Measurements from ENCODE around the gene BTAF1. TPM values are rescaled to one million over a fixed set of nuclear protein-coding genes. Genes with fewer than 3 reads are reported as not detected.

Gene BTAF1
- total RNA-seq, 1 experiment from 2014 or later = 16.6 TPM

DNA sequence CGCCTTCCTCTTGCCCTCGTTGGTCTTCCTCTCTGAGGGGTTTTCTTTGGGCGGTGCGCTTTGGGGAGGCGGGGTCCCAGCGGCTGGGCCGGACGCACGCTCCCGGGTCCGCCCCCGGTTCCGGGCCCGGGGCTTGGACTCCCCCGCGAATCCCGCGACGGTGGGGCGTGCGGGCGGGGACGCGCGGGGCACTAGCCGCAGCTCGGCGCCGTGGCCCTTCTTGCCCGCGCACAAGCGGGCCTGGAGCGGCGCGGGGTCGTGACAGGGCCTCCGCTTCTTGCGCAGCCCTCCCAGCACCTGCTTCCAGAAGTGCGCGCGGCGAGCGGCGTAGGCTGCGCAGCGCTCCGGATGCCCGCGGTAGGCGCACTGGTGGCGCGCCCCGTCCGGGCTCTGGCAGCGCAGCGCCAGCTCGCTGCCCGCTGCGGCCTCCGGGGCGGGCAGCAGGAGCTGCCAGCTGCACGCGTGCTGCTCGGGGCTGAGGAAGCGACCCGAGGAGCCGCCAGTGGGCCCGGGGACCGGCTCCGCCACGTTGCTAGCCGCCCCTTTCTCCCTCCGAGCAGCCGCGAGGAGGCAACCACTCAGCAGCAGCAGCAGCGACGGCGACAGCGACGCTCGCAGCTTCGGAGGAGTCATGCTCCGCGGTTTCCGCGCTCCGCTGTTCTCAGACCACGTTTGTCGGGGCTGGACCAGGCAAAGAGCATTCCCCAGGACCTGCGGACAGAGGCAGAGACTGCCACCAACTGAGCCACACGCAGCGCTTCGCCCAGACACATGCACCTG is 15.0 kb upstream of the BTAF1 start:
- DNase-seq (ENCODE audit: low read depth) = peak; percentile 83

DNA sequence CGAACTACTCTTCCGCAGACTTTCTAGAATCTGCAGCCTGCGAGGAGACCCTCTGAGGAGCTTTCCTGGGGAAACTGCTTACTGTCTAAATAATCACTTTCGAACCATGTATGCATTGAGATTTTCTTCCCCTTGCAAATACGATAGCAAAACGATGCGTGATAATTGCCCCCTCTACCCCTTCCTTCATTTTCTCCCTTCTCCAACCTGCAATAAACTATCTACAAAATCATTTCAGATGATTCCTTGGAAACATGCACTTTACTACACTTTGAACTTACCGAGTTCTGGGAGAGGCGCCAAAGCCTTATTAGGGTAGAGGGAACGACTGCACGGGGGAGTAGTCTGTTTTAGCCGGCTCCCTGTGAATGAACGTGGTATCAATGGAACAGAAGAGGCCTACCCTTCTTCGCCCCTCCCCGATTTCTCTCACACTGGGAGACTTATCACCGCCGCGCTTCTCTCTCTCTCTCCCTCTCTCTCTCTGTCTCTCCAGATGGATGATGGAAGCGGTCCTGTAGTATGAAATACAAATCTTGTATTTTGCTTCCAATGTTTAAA is 14.4 kb upstream of the BTAF1 start, which contains the start of gene FGFBP3:
FGFBP3 (minus strand) TSS at position 370 of the 561 bp plus-strand sequence. CDS start 517 bp downstream, outside the sequence.
- peak; percentile 62 for DNase-seq (ENCODE audit: low read depth)

DNA sequence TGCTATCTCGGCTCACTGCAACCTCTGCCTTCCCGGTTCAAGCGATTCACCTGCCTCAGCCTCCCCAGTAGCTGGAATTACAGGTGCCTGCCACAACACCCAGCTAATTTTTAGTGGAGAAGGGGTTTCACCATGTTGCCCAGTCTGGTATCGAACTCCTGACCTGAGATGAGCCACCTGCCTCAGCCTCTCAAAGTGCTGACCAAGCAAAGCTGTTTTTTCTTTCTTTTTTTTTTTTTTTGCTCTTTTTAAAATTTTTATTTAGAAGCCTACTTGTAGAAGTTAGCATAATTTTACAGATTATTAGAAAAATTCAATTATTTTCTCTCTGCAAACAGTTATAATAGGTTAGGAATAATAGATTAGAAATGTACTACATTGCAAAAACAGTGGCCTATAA is 13.1 kb upstream of the BTAF1 start:
- no peak for DNase-seq (ENCODE audit: low read depth)

DNA sequence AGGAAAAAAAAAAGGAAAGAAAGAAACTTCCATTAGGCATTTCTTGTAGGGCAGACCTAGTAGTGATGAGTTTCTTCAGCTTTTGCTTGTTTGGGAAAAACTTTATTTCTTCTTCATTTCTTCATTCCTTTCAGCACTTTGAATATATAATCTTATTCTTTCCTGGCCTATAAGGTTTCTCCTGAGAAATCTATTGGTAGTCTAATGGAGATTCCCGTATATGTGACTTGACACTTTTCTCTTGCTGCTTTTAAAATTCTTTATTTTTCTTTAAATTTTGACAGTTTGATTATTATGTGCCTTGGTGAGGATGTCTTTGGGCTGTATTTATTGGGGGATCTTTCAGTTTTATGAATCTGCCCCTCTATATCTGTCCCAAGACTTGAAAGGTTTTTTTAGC is 3.9 kb upstream of the BTAF1 start:
- DNase-seq (ENCODE audit: low read depth) = no peak

DNA sequence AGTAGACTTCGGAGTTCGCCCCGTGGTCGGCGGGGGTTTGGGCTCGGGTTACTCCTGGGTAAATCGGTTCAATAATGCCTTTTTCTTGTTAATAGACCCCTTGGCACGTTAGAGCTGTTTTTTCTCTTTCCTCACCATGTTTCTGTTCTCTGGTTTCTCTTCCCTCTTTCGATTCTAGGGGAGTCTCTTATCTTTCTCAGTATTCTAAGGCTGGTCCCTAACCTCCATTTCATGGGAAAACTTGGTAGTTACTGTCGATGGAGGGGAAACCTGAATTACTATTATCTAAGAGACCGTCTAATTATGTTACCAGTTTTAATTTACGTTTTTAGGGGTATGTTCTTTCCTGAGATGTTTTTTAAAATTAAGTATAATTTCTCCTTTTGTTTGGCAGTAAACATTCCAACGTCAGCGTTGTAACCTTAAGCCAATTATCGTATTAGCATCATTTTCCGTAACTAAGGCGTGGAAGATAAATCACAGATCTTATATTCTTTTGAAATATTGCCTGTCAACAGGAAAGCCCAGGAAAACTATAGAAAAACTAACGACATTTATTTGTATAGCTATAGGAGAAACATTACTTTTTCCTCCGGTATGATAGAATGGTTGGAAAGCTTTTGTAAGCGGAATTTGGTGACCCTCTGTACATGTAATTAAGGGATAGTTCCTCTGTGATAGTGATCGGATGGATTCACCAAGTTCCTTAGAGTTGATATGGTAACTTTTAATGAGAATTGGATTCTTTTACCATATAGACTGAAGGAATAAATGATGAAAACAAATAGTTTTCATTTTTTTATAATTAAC is 847 bp downstream of the BTAF1 start:
- DNase-seq (ENCODE audit: low read depth) = peak; percentile 25

DNA sequence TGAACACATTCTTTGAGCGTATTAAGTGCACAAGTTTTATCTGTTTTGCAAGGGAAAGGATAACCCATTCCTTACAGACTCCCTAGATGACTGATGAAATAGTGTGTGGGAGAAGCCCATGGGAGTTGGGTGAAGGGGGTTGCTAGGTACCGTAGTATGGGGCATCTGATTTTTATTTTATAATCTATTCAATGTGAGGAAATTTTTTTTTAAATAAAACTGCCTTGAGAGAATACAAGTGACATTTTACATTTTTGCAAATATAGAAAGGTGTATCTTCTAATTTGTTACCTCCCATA is 1.4 kb downstream of the BTAF1 start:
- DNase-seq (ENCODE audit: low read depth) = no peak

DNA sequence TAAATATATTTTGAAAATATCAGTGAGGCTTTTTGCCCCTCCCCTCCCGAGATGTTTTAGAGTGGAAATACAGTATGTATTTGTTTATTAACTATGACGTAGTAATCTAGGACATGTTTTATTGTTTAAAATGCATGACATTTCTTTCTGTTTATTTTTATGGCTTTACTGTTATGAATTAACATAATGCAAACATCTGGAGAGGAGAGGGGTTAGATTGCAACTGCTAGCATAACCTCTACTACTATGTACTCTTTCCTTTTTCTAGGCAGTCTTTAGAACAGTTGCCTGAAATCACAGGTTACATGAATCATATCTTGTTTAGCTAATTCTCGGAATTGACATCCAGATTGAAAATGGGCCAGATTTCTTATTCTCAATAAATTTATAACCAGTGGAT is 7.4 kb downstream of the BTAF1 start:
- DNase-seq (ENCODE audit: low read depth) = no peak

DNA sequence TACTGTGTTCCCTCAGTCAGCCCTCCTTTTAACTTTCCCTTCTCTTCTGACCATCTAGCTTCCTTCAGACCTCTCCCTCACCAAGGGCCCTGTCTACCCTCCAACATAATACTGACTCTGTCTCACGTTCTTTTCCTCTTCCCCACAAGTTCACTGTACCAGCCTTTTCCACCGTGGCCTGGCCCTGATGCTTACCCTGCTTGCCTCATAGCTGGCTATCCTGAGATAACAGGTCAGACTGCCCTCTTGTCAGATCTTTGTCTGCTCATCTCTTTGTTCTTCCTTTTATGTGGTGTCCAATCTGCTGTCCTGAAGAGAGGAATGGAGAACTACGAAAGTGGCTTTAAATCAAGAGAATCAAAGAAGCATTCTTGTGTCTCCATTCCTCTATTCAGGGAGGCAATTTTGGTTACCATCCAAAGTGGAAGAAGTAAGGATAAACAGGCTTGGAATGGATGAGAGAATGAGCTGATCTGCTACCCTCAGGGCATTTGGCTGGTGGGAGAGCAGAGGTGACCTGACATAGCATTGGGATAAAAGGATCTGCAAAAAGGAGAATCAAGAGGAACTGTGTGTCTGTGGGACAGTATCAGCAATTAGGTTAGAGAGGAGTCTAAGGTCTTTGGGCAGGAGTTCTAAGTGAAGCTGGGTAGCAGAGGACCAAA is 8.1 kb downstream of the BTAF1 start:
- peak; percentile 74 for DNase-seq (ENCODE audit: low read depth)

DNA sequence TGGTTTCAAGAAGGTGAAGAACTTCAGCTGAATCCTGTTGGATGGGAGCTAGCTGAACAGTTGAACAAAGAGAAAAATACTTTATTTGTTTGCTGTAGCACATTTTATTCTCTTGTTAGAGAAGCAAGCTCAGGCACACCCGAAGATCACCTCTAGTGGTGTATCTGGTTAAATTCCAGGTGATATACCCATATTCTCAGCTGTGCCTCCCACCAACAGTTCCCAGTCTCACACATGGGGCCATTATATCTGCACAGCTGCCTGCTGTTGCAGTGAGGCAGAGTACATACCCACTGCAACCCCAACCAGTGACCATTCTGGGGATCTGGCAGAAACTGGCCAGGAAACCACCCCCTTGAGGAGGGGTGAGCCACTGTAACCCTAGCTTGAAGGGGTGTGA is 9.2 kb downstream of the BTAF1 start:
- no peak for DNase-seq (ENCODE audit: low read depth)

DNA sequence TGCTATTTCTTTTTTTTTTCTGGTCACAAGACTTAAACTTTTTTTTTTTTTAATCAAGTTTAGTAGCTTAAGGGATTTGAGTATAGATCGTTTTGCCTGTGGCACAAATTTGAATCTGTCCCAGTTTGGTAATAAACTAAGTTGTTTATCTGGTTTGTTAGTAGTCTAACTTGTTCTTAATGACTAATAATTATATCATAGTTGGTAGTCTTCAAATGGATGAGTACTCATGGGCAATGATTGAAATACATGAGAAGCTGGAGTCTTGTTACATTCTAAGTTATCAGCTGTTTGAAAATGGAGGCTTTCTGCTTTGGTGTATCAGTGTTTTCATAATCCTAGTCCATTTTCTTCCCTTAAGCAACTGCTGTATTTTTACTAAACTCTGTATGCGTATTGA is 12.3 kb downstream of the BTAF1 start:
- peak; percentile 15 for DNase-seq (ENCODE audit: low read depth)

DNA sequence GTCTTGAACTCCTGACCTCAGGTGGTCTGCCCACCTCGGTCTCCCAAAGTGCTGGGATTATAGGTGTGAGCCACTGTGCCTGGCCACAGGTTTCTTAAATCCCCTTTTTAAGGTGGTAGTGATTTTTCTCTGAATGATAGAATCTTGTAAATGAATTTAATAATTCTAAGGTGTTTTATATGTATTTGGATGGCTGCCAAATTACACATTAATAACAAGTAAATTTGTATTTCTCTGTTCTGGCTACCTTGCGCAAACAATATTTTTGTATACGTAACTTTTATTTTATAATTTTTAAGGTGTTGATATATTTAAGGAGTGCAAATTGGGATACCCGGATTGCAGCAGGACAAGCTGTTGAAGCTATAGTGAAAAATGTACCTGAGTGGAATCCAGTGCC is 16.1 kb downstream of the BTAF1 start:
- DNase-seq (ENCODE audit: low read depth) = no peak

DNA sequence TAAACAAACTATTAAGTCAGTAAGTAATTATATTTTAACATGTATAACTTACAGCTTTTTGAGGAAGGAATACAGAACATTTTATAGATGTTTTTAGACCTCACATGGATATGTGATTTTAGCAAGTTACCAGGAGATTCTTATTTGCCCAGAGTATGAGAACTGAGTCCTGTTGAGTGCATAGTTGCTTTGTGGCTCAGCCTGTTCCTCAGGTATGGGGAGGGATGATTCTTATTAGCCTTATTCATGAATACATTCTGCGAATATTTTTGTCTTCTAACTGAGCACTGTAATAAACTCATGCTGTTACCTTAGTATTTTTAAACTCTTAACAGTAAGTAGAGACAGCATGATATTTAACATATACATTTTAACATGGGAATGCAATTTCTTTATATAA is 17.9 kb downstream of the BTAF1 start:
- DNase-seq (ENCODE audit: low read depth) = no peak

DNA sequence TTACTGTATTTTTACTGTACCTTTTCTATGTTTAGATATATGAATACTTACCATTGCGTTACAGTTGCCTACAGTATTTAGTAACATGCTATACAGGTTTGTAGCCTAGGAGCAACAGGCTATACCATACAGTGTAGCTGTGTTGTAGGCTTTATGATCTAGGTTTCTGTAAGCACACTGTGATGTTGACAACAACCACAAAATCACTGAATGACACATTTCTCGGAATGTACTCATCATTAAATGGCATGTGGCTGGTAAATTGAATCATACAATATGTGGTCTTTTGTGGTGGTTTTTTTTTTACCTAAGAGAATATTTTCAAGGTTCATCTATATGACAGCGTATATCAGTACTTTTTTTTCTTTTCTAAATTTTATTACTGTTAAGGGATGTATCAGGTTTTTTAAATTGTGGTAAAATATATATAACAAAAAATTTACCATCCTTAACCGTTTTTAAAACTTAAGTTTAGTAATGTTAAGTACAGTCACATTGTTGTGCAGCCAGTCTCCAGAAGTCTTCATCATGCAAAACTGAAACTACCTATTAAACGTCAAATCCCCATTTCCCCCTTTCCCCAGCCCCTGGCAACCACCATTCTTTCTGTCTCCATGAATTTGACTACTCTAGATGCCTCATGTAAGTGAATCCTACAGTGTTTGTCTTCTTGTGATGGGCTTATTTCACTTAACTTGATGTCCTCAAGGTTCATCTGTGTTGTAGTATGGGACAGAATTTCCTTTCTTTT is 21.5 kb downstream of the BTAF1 start:
- peak; percentile 72 for DNase-seq (ENCODE audit: low read depth)

DNA sequence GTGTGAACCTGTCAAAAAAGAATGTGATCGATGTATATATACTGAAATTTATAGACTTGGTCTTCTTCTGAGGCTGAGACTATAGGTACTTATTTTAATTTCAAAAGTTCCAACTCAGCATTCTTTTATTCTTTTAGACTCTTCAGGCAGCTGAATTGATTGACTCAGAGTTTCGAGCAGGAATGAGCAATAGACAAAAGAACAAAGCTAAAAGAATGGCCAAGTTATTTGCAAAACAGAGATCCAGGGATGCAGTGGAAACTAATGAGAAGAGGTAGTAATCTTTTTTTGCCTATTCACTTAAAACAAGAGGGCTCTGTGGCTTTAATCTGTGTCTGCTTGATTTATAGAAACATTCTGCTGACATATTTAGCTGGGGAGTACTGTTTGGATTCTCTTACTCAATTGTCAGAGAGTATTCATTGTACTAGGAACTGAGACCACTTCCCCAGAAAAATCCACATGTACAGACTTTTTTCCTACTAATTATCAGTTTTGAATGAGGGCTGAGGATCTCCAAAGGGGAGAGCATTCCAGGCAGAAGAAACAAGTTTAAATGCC is 30.1 kb downstream of the BTAF1 start:
- no peak for DNase-seq (ENCODE audit: low read depth)

DNA sequence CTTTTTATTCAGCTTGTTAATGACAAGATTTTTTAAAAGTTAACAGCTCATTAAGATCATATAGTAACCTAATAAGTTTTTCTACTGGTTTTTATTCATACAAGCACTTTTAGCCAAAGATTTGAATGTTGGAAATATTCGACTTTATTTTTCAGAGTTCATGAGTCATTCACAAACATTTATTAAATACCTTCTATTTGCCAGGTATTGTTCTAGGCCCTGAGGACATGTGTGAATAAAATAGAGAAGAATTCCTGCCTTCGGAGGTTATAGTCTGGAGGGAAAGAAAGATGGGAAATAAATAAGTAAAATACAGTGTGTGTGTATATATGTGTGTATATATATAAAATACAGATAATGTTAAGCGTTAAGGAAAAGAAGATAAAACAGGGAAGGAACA is 31.5 kb downstream of the BTAF1 start:
- peak; percentile 21 for DNase-seq (ENCODE audit: low read depth)

DNA sequence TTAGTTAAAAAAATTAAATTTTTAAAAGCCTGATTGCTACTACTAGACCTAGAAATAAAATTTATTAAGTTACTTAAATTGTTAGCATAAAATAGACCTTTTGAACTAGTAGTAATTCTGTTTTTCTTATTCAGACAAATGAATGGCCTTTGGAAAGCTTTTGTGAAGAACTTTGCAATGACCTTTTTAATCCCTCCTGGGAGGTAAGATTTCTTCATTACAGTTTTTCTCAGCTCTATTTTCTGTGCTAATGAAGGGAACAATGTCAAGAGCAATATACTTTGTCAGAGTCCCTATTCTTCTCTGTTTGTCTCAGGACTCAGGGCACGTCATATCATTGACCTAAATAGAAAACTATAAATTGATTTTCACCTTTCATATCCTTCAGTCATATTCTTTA is 33.5 kb downstream of the BTAF1 start:
- no peak for DNase-seq (ENCODE audit: low read depth)

DNA sequence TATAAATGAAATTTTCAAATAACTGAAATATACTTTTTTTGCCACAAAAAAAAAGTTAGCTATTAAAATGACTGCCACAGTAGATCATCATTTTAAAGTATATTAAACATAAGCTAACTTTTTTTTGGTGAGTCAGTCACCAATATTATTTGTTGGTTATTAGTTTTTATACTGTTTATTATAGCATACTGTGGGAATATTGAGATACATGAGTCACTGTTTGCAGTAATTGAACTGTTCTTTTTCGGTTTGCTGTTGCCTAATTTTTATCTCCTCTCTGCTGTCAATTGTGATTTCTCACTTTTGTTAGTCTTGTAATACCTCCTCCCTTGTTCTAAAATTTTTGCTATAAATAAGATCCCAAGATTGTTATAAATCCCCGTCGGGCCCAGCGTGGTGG is 45.7 kb downstream of the BTAF1 start:
- no peak for DNase-seq (ENCODE audit: low read depth)

DNA sequence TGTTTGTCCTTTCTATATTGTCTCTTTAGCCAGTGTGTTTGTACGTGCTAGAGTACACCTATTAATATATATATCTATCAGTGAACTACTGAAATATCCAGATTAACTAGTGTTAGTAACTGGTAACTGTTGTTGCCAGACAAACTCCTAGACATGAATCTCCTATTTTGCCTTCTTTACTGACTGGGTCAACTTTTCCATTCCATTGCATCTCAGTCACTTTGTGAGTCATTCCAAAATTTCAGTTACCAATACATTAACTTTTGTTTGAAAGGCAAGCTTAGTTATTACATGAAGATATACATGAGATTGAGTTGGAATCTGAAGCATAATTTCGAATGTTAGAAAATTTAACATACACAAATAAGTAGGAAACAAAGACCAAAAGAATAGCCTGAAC is 51.4 kb downstream of the BTAF1 start:
- peak; percentile 59 for DNase-seq (ENCODE audit: low read depth)

DNA sequence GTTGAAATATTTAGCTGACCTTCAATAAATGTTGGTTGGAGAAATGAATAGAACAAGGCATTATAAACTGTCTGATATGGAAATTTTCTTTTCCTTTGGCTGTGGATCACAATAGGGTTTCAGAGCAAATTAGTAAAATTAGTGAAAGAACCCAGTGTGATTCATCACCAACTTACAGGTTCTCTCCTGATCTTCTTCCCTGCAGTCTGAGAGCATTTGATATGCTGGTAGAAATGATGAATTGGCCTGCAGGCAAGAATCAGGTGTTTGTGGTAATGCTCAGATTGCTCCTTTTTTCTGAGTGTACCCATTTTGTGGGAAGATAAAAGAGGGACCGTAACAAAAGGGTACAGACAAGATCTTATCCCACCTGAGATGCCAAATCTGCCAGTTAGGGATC is 51.9 kb downstream of the BTAF1 start:
- peak; percentile 17 for DNase-seq (ENCODE audit: low read depth)

DNA sequence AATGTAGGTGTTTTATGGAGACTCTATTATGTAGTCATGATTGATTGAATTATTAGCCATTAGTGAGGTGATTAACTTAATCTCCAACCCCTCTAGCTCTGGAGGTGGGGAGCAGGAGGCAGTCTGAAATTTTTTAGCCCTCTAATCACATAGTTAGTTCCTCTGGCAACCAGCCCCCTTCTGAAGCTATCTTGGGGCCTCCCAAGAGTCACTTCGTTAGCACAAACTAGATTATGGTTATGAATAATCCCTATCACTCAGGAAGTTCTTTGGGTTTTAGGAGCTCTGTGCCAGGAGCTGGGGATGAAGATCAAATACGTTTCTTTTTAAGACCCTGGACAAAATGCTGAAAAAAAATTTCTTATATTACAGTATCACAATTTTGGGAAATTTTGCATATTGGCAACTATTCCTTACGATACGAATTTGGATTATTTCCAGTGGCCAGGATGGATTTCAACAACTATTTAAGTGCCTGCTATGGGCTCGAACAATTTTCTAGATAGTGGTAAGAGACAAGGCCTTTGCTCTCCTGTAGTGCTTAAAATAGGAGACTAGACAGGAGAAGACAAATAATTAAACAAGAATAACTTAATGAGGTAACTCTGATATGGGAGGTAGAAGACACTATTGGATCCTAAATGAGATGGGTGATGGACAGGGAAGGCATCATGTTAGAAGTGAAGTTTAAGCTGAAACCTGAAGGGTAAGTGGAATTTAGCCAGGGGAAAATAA is 52.9 kb downstream of the BTAF1 start:
- DNase-seq (ENCODE audit: low read depth) = no peak

DNA sequence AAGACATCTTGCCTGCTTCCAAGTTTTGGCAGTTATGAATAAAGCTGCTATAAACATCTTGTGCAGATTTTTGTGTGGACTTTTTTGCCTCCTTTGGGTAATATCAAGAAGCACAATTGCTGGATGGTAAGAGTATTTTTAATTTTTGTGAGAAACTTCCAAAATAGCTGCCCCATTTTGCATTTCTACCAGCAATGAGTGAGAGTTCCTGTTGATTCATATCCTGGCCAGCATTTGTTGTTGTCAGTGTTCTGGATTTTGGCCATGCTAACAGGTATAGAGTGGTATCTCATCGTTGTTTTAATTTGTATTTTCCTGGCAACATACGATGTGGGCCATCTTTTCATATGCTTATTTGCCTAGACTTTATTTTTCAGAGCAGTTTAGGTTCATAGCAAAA is 53.9 kb downstream of the BTAF1 start:
- no peak for DNase-seq (ENCODE audit: low read depth)

Measured in M059J (cell line).